Urothelium cell line (cell line): ENCODE data around the gene MYEOV.

ENCODE experiments used
- DNase-seq: peaks from one replicate; pipeline ENCODE4 v3.0.0; 2011; ENCODE audit warnings: low spot score, mixed read lengths
- FAIRE-seq: peaks from 2 replicates; lab custom pipeline; 2011; peaks lifted over from hg19 to GRCh38; lab: Jason Lieb, UNC

The MYEOV gene

DNA sequence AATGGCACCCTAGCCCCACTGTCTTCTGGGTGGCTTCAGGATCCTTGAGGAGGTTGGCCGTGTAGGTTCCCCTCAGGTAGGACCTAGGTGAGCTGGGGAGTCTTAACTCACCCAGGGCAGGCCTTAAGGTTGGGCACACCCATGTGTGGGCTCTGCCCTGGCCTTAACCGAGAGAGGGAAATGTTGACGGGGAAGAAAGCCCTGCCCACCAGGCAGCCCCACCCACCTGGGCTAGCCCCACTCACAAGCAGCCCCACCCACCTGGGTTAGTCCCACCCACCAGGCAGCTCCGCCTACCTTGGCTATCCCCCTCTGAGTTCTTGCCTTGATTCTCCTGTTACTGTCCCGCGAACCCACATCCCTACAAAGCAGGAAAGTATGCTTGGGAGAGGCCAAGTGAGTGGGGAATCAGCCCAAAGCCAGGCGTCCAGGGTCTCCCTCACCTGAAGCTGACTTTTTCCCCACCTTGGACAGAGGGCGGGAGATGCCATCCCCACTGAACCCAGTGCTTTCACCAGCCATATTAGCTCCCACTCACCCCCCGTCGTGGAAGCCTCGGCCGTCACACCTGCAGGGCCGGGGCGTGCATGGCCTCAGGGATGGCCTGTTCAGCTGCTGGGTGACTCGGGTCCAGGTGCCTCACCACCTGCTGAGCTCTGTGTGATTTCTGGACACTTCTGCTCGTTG, at the start of gene MYEOV:
Gene MYEOV, plus strand, starts transcription at position 337 of the 687 bp plus-strand sequence. CDS start 1,200 bp downstream, outside the sequence.
- peak; percentile 94 for DNase-seq

DNA sequence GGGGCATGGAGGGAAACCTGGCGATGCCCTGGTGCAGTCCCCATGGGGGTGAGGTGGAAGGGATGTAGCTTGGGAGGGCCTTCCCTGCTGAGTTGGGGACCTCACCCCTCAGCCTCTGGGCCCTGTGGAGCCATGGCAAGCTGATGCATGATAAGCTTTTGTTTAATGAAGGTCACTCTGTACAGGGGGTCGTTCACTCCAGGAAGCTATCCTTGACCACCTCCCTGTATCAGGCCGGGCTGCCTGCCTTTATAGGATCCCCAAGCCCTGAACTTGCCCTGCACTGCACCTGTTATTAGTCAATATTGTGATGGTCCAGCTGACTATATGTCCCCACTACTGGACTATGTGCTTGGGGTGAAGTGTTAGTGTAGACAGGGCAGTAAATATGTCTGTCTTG, 49.7 kb upstream of the MYEOV start:
- DNase-seq (no peak), FAIRE-seq (no peak)

More for the DNA sequence above, at the start of gene MYEOV:
- FAIRE-seq: no peak

DNA sequence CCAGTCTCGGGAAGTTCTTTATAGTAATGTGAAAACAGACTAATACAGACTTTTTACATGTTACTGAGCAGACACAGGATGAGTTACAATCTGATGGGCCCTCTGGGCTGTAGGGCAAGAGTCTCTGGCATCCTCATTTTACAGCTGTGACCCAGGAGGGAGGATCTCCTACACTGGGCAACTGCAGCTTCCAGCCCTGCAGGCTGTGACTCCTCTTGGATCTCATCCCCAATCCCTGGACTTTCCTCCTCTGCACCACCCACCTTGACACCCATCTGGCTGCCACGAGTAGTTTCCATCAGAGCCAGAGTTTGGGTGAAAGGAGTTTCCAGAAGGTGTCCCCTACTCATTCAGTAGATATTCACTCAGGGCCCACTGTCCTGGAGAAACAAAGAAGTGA, 48.9 kb upstream of the MYEOV start:
- FAIRE-seq (no peak), DNase-seq (no peak)

DNA sequence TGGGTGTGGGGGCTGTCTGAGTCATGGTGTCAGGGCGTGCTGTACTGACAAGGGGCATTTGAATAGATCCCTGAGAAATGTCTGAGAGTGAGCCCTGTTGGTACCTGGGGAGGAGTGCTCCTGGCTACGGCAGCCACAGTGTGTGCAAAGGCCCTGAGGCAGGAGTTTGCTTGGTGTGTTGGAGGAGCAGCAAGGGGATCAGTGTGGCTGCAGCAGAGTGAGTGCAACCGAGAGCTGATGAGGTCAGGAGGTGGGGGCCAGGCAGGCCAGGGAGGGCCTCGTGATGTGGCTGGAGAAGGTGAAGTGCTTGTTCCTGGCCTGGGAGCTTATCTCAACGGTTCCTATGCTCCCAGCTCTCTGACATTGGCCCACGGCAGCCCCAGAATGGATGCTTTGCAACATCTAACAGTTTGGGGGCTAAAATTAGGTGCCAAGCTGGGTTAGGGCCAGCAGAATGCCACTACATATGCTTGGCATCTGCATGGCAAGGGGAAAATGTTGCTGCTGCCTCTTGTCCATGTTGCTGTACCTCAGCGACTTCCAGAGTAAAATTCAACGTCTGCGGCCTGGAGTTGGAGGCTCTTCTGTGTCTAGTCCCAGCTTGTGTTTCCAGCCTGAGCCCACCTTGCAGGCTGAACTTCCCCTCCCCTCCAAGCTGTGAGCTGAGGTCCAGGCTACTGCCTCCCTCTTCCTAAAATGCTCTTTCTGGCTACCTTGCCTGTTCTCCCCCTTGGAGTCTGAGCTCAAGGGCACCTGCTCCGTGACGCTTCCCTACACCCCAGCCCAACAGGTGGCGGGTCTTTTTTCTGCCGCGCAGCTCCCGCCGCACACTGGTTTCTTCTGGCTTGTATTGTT, 48.2 kb upstream of the MYEOV start:
- no peak for FAIRE-seq
- no peak for DNase-seq

DNA sequence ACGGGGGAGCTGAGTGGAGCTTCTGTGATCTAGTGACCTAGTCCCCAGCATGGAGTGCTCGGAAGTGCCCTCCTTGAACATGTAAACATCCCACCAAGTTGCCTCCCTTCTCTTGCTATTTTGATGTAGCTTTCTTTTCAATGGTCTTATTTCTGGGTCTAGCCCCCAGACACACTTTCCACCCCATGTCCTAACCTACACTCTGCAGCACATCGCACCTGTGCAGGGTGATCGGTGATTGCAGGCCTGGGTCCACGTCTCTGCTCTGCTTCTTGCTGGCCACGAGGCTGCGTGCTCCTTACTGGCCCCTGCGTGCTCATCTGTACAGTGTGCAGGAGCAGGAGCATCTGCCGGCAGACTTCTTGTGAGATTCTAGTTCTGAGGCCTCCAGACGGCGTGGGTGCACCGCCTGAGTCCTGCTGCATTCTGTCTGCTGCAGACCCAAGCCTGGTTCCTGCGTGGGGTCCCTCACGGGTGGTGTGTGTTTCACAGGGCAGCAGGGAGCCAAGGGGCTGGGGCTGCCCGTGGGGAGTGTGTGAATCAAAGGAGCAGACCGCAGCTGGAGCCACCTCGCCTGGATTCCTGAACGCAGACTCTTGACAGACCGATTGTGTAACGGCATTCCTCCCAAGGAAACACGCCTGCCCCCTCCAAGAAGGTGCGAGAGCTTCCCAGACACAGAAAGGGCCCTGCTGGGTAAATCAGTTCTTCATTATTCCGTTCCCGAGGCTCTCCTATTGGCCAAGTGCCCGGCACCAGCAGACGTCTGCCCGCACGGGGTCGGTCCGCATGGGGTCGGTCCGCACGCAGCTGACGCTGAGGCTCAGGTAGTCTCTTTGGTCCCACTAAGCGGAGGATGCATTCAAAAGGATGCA, 44.4 kb upstream of the MYEOV start:
- DNase-seq (peak; percentile 61), FAIRE-seq (no peak)

DNA sequence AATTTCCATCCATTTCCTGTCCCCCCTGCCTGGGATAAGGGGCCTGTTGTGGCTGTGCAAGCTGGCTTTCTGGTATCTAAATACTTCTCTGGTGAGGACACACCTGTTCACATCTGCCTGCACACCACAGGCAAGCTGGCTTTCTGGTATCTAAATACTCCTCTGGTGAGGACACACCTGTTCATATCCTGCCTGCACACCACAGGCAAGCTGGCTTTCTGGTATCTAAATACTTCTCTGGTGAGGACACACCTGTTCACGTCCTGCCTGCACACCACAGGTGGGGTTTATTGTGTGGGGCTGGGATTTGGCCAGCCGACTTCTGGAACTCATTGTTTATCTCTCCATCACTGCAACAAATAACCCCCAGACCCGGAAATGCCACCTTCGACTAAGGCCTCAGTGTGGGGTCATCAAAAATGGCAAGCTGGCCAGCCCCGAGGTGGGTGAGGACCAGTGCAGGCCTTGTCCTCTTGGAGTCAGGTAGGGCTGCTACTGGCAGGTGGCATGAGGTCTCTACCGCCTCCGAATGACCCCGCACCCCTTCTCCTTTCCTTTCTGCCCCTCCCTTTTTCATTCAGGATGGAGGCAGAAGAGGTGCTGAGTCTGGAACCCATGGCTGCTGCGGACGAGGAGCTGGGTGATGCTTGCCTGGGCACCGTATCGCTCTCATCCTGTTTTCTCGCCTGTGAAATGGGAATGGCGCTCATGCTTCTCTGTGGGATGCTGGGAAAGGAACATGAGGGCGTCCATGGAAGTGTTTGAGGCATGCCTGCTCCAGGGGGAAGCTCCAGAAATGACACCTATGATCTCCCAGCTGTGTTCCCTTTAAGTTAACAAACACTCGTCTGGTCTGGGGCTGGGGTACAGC, 43.5 kb upstream of the MYEOV start:
- DNase-seq (no peak), FAIRE-seq (no peak)

DNA sequence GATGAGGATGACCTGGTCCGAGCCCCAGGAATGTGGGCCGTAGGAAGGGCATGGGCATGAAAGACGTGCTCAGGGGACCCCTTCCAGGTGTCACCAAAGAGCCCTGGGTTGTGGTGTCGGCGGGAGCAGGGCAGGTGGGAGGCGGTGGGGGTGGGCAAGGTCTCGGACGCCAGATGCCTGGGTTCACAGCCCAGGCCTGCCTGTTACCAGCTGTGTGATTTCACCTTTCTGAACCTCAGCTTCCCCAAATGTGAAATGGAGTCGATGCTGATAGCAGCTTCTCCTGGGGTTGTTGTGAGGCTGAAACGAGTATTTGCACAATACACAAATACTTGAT, 42.9 kb upstream of the MYEOV start:
- FAIRE-seq (no peak), DNase-seq (no peak)

DNA sequence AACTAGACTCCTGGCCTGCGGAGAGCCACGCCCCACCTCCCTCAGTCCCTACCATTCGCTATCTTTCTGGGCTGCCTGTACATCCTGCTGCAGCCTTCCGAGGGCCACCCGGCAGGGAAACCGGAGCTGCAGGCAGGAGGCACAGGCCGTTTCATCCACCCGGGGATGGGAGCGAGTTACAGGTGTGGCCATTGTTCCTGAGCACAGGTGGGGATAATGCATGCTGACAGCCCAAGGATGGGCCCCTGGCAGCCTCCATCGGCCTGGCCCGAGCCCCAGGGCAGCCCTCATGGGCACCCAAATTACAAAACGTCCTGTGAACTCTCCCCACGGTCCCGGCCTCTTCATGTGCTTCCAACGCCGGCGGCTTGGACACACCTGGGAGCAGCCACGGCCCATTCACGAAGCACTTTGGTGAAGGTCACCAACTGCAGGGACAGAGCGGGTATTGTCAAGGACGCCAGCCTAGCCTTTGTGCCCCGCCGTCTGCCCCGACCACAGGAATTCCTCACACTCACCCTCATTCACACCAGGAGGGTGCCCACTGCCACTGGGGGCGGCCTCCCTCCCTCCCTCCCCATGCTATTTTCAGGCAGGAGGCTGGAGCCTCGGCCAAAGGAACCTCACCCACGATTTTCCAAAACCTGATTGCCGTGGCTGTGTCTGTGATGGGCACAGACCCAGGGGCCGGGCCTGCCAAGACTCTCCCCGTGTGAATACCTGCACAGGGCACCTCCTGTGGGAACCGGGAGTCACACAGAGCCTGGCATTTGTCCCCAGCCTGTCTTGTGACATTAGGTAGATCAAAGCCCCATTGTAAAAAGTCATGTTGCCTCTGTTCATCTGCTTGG, 42.1 kb upstream of the MYEOV start:
- DNase-seq (peak; percentile 58), FAIRE-seq (peak; percentile 23)

DNA sequence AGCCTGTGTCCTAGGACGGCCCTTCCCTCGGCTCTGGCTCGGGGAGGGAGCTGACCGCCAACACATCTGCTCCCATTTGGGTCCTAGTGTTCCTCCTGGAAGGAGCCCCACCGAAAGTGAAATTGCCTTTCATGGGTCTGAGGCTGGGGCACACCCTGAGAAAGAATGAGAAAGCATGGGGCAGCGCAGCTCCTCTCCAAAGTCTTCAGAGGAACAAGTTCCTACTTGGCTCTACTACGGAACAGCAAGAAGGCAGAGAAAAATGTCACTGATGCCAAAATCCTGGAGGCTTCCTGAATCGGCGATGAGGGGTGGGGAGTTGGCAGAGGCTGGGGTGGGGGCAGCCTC, 41.5 kb upstream of the MYEOV start:
- no peak for FAIRE-seq
- no peak for DNase-seq

DNA sequence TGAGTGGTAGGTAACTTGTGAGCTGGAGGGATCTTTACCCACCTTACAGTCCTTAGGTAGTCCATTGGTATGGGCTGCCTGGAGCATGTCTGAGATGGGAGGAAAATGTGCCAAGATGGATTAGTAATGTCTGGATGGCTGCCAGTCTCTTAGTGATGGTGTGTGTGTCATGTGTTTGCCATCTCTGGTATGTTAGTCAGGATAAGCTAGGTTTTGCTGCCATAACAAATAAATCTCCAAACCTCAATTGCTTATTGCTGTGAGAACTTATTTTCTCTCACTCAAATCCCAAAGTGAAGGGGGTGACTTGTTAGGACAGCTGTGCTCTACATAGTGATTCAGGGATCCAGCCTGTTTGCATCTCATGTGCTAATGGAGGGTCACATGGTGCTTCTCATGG, 40.9 kb upstream of the MYEOV start:
- DNase-seq (peak; percentile 54), FAIRE-seq (peak; percentile 88)

DNA sequence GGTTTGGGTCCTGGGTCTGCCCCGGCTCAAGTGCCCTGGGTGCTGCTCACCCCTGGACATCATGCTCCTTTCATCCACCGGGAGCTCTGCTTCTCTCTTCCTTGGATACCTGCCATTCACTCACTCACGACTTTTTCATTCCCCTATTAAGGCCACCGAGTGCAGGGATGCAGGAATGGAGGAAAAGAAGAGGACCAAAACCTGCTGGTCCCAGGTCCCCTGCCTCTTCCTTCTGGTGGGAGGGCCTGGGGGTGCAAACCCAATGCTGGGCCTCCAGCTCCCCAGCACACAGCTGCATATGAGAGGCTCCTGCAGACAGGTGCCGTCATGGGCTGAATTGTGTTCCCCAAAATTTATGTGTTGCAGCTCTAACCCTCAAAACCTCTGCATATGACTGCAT, 36.8 kb upstream of the MYEOV start:
- no peak for FAIRE-seq
- no peak for DNase-seq

DNA sequence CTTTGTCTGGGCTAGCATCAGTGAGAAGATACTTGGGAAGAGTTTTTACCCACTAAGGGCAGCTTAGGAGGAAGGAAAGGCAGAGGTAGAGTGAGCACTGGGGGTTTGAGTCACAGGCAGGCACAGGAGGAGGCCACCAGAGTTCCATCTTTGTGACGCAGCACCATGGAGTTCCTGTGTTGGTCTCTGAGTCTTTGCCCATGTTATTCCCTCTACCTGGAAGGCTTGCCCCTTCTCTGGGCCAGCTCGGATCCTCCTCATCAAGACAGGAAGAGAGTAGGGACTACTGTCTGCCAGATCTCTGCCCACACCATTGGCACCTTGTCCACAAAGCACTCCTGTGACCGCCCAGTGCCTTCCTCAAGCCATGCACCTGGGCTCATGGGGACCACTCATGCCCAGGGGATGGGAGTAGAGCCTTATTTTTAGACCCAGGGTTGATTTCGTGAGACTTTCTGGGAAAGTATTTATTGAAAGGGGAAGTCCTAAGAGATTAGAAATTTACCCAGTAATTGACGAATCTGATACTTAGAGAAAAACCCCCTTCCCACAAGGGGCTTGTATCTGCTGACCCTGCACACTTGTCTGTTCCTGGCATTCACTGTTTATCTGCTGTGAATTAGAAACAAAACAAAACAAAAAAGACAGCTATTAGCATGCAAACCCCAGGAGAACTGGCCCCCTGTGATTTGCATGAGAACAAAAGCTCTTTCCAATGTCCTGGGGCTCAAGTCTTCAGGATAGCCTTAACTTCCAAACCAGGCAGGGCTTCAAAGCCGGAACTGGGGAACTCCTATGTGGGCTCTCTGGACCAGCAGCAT, 35.9 kb upstream of the MYEOV start:
- FAIRE-seq (no peak), DNase-seq (no peak)

DNA sequence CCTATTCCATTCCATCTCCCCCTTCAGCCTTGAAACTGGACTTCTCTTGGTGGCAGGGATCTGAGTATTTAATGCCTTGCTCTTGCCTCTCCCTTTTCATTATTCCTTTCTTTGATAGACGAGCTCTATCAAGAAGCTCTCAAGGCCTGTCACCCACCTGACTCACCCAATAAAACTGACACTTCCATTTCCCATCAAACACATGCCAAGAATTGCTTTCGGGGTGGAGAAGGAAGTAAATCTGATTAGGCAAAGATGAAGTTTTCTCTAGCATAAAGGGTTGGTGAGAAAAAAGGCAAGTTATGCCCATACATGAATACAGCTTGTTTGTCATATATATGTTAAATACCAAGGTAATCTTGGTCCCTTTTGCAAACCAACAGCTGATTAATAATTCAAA, 34.9 kb upstream of the MYEOV start:
- DNase-seq (no peak), FAIRE-seq (no peak)

DNA sequence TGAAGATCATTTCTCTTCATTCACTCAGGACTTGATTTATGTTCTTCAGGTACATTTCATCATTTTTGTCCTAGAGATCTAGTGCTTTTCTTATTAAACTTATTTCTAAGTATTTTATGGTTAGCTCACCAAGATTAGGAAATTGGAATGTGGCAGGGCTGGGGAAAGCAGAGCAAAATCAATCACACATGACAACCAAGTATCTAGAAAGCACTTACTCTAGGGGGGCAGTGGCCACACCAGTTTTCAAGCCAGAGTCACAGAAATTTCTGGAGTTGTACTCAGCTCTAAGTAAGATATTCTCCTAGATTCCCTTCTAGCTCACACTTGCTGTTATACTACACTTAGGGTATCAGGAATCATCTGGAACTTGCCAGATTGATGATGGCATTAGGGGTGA, 33.3 kb upstream of the MYEOV start:
- DNase-seq (no peak), FAIRE-seq (no peak)

DNA sequence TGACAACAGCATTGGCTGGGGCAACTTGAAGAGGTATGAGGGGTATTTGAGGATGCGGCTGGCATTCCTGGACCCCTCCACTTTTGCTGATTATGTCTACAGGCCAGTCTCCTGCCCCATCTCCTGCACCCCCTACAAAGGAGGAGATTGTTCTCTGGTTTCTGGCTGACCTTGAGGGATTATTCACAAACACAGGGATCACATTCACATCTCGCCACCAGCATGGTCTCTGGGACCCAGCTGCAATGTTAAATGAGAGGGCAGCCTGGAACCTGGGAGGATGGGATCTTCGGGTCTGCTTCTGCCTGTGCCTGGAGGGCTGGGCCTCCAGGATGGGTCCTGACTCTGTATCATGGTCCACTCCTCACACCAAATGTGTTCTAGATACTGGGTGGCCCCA, 32.8 kb upstream of the MYEOV start:
- no peak for FAIRE-seq

DNA sequence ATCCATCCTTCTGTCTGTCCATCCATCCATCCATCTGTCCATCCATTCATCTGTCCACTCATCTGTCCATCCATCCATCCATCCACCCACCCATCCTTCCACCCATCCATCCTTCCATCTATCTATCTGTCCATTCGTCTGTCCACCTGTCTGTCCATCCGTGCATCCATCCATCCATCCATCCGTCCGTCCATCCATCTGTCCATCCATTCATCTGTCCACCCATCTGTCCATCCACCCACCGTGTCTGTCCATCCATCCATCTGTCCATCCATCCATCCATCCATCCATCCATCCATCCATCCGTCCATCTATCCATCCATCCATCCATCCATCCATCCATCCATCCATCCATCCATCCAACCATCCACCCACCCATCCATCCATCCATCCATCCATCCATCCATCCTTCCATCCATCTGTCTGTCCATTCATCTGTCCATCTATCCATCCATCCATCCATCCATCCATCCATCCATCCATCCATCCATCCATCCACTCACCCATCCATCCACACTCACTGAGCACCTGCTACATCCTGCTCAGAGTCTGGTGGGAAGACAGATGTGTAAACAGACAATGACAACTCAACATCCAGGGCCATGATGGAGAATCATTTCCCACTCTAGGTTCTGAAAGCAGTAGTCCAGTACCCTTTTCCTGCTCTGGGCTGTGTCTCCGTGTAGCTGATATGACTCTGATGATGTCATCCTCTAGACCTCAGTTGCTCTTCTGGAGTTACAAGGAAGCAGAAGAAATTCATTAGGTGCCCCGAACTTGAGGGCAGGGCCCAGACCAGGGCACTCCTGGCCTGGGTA, 30.8 kb upstream of the MYEOV start:
- FAIRE-seq: peak; percentile 5
- no peak for DNase-seq

More for the DNA sequence above, 32.8 kb upstream of the MYEOV start:
- no peak for DNase-seq

DNA sequence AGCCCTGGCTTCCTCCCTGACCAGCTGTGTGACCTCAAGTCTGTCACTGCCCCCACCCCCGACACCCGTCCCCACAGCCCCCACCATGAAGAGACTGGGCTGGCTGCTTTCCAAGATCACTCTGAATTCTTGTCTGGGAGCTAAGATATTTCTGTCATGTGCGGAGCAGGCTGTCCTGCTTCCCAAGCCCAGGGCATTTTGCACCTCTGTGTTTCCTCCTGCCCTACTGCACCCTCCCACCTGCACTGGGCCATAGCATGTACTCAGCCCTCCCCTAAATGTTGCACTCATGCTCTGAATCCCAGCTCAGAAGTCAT, 30.3 kb upstream of the MYEOV start:
- DNase-seq: no peak
- no peak for FAIRE-seq

DNA sequence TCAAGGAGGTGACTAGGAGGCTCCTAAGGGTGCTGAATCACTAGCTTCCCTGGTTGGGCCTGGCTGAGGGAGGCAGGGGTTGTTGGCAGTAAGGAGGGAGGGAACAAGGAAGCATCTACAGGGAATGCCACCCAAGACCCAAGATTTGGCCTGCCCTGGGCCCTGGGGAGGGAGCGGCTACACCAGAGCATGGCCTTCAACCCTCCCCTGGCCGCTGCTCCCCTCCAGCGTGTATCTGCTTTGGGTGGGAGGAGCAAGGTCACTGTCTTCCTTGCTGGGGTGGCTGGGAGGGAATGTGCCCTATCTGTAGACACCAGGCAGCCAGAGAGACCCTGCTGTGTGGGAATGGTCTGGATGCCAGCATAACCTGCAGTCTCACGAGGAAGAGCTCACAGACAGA, 29.5 kb upstream of the MYEOV start:
- FAIRE-seq (no peak), DNase-seq (no peak)
